Mesenteric fat pad (tissue), 1 donor: ENCODE data around the gene ACVR2A. TPM values are rescaled to one million over a fixed set of nuclear protein-coding genes. Genes with fewer than 3 reads are reported as not detected.

ENCODE experiments used
- DNase-seq: peaks from one replicate; pipeline ENCODE4 v3.0.0-alpha.2; 2020; ENCODE audit warnings: low spot score
- total RNA-seq: library from RNA; stranded (reverse); fragmentation: NEBNext Ultra II Directional; extraction: Animal tissue kit (Norgen Biotek cat#: 25700); gene quantifications from one replicate; pipeline ENCODE4 v1.2.1, GENCODE V29; 2021
- donor health status: DM: yes; HTN: yes; CAD: no.

ACVR2A gene
- total RNA-seq, 1 donor from 2014 or later: 15.9 TPM

DNA sequence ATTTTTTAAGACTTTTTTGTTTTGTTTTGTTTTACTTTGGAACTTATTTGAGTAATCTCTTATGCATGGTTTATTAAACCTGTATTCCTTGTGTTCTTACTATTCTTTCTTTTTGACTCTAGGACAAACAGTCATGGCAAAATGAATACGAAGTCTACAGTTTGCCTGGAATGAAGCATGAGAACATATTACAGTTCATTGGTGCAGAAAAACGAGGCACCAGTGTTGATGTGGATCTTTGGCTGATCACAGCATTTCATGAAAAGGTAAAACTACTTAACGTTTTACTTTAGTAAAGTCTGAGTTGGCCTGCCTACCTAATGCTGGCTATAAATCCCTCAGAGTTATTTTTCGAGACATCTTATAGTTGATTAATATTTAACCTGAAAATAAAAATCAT, 72.3 kb downstream of the ACVR2A start:
- DNase-seq: no peak

DNA sequence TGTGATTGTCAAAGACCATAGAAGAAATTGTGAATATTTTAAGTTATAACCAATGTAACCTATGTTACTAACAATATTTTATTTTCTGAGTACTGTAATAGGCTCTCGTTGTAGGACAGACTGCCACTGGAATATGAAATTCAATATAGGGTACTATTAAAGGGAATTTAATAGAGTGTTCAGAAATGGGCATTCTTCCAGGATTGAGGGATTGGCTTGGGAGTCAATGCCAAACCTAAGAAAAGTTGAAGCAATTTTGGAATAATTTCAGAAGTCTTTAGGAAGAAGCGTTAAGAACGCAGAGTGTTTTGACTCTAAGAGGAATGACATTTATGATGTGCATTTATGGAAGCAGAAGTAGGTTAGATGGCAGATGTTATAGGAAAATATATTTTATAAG, 79.0 kb downstream of the ACVR2A start:
- DNase-seq: no peak

DNA sequence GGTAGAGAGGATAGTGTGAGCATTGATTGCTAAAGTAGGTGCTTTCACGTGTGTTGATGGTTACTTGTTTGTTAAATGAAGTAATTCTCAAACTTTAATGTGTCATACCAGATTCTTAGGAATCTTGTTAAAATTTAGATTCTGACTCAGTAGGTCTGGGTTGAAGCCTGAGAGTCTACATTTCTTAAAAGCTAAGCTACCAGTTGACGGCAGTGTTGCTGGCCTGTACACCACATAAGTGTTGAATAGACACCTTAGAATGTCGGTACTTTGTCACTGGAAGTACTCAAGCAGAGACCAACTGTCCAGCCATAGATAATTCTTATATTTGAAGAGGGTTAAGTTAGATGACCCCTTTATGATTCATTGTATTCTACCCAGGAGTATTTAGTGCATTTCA, 79.8 kb downstream of the ACVR2A start:
- no peak for DNase-seq

DNA sequence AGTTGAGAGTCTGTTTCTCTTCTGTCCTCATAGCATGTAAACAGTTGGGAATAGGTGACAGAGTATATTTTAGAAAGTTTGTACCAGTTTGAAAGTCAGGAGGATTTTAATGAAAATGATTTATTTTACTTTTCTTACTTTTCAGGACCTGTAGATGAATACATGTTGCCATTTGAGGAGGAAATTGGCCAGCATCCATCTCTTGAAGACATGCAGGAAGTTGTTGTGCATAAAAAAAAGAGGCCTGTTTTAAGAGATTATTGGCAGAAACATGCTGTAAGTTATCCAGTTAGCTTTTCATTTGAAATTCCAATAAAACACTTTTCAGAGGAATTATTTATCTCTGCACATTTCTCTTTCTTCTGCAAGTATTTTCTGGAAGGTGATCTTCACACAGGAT, 81.1 kb downstream of the ACVR2A start:
- DNase-seq: no peak

DNA sequence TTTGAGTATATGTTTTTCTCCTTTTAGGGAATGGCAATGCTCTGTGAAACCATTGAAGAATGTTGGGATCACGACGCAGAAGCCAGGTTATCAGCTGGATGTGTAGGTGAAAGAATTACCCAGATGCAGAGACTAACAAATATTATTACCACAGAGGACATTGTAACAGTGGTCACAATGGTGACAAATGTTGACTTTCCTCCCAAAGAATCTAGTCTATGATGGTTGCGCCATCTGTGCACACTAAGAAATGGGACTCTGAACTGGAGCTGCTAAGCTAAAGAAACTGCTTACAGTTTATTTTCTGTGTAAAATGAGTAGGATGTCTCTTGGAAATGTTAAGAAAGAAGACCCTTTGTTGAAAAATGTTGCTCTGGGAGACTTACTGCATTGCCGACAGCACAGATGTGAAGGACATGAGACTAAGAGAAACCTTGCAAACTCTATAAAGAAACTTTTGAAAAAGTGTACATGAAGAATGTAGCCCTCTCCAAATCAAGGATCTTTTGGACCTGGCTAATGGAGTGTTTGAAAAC, 82.3 kb downstream of the ACVR2A start:
- no peak for DNase-seq

DNA sequence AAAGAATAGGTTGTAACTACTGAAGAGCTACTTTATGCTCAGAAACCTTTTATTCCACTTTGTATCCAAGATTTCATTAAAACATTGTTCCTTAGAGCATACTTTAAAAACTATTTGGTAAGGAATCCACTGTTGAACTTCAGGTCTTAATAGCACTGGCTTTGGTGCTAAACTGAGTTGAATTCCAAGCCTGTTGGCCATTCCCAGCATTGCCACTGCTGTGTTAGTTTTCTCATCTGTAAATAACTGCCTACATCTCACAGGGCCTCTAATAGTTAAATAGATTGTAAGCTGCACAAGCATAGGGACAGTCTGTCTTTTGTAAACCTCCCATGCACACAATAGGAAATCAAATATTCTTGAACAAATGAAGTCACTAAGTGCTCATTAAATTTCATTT, 89.1 kb downstream of the ACVR2A start:
- DNase-seq: no peak

DNA sequence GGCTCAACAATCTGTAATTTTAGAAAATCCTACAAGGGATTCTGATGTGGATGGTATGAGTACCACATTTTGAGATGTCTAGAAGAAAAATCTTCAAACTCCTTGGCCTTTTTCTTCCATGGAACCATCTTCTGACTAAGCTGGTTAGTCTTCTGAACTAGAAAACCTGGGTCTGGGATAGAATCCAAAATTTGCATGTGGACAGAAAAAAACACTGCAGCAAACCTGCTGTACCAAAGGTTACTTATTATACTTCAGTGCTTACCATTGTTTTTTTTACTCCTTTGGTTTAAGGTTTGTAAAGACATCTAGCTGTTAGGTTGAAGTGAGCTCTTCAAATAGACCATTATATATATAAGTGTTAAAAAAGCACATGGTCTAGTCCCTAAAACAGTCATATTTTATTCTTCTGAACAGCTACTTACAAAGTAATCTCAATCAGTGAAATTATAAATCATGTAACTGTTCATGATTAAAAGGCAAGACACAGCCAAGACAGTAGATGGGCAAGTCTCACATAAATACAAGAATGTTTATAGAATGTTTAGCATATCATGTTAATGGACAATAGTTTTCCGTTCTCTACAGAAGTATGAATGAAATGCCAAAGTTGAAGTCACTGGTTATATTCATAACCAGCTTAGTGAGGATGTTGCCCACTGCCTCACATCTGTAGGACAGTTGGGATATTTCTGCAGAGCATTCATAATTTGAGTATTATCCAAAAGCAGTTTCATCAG, 90.2 kb downstream of the ACVR2A start:
- no peak for DNase-seq

DNA sequence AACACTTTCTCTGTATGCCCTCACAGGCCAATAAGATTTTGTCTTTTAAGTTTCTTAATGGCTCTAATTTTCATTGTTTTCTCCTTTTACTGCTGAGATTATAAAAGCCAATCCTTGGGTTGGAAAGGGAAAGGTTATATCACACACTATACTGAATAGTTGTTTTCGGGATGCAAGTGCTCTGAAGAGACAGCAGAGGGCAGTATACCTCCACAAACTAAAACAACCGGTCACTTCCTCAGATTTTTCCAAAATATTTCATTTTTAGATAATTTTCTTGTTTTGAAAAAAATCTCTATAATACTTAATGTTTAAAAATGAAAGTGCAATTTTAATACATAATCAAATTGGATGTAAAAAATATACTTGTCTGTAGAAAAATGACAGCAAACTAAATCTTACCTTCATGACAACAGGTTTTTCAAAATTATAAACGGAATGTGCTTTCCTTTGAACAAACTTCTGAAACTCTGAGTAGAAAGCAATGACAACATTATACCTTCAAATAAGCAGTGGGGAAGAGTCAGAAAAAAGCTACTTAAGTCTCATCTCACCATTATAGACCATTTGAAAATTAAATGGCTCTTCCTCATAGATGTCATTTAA, 93.0 kb downstream of the ACVR2A start:
- no peak for DNase-seq

DNA sequence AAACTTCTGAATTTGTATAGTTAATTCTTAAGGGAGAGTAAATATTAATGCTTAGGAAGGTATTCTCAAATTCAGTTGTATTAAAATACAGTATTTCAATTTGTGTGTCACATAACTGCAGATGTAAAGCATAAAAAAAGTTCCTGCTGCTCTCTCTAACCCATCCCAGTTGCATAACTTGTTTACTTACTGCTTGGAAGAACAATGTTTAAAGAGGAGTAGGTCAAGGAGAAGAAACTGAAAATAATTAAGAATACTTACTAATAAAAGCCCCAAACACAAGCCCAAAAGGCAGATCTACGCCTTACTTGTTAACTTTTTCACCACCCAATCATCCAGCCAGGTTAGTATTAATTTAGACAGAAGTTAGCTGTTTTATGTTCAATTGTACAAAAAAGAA, 94.5 kb downstream of the ACVR2A start:
- no peak for DNase-seq

DNA sequence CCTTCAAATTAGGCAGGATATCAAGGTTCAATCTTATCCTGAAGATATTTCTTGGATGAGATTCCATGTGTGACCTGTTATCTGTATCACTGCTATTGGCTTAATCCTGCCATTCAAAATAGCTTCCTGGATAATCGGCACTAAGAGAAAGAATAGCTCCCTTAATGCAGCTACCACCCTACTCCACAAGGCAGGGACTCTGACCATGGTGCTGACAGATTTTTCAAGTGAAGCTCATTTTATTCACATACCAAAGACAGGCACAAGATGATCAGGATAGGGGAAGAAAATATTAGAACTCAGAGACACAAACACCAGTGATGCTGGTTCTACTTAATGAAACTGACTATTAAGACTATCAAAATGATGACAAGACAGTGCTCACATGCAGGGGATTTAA, 100.8 kb downstream of the ACVR2A start:
- no peak for DNase-seq

DNA sequence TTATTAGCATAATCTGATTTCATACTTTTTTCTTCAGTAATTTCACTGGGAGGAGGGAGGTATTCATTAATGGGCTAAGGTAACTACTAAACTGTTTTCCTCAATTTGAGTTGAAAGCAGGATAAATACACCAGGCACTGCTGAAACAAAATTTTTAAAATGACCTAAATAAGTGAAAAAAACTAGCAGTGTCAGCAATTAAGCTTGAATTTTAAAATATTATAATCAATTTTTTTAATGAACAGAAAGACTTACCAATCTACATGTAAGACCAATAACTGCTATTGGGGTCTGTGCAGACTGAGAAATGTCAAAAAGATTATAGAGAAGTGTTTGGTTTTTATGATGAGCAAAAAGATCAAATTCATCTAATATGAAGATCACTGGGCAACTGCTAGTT, 107.3 kb downstream of the ACVR2A start:
- DNase-seq: no peak

DNA sequence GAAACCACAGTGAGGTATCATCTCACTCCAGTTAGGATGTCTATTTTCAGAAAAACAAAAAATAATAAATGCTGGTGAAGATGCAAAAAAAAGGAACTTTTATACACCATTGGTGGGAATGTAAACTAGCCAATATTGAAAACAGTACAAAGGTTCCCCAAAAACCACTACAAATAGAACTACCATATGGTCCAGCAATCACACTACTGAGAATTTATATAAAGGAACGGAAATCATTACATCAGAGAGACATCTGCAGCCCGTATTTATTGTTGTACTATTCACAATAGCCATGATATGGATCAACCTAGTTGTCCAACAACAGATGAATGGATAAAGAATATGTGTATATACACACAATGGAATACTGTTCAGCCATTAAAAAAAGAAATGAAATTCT, 123.7 kb downstream of the ACVR2A start:
- no peak for DNase-seq

DNA sequence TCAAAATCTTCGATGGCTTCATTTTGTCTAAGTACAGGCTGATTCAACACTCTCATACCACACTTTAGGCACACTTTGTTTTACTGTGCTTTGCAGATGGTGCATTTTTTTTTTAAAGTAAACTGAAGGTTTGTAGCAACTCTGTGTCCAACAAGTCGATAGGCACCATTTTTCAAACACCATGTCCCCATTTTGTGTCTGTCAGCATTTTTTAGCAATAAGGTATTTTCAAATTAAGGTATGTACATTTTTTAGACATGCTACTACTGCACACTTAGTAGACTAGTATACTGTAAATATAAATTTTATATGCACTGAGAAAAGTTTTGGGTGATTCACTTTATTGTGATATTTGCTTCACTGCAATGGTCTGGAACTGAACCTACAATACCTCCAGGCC, 131.3 kb downstream of the ACVR2A start:
- DNase-seq: no peak

DNA sequence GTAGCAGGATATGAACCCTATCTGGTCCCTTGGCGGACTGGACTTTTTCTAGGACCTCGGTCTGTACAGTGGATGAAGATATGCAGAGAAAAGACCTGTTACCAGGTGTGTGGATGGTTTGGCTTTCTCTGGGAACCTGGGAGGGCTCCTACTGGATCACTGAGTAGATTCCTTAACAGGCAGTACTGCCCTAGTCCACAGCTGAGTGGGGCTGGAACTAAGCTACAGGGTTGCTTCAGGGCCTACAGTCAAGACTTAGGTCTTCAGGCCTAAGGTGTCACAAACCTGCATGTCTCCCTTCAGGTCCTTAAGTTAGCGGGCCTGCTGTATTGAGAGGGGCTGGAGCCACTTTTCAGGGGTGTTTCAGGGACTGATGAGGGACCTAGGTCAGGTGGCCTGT, 132.8 kb downstream of the ACVR2A start:
- DNase-seq: no peak

Other genes with a start within 250 kb of the ACVR2A start
- 30.8 TPM for gene ORC4, start 175.7 kb downstream of the ACVR2A start, total RNA-seq
- 28.1 TPM for gene MBD5, start 176.1 kb downstream of the ACVR2A start, total RNA-seq